ENCODE results near the gene C1QL4.

C1QL4 gene

GRCh38 chr12:49348781-49349180 lies 11.8 kb upstream of the C1QL4 start:
- TF ChIP-seq CTCF (IDR thresholded peaks at IDR 0.05; ENCODE audit: borderline replicate concordance, control extremely low read depth, extremely low read depth, insufficient read depth, missing control alignments), result no peak

GRCh38 chr12:49347311-49348193 lies 10.6 kb upstream of the C1QL4 start:
- peak; percentile 97 for TF ChIP-seq CTCF (IDR thresholded peaks at IDR 0.05; ENCODE audit: borderline replicate concordance, control extremely low read depth, extremely low read depth, insufficient read depth, missing control alignments)
- DNase-seq (ENCODE audit: low spot score), result peak; percentile 92
- in situ Hi-C loops (cut with MboI; ENCODE audit: low sequenced_read_pairs, unreplicated experiment), result no loop called here

More at GRCh38 chr12:49348781-49349180, 11.8 kb upstream of the C1QL4 start:
- in situ Hi-C loops (cut with MboI; ENCODE audit: low sequenced_read_pairs, unreplicated experiment), result no loop called here
- no peak for DNase-seq (ENCODE audit: low spot score)

- in situ Hi-C loops (cut with MboI; ENCODE audit: low sequenced_read_pairs, unreplicated experiment), result no loop called here
- DNase-seq (ENCODE audit: low spot score), result peak; percentile 80
Observed at GRCh38 chr12:49346659-49347310, 9.8 kb upstream of the C1QL4 start, which contains the start of gene DNAJC22. DNAJC22 (plus strand) TSS chr12:49346888; CDS start chr12:49348873, 1,985 bp downstream.

GRCh38 chr12:49345825-49346658 lies 9.1 kb upstream of the C1QL4 start:
- no peak for TF ChIP-seq CTCF (IDR thresholded peaks at IDR 0.05; ENCODE audit: borderline replicate concordance, control extremely low read depth, extremely low read depth, insufficient read depth, missing control alignments)

More at GRCh38 chr12:49346659-49347310, 9.8 kb upstream of the C1QL4 start, which contains the start of gene DNAJC22:
- no peak for TF ChIP-seq CTCF (IDR thresholded peaks at IDR 0.05; ENCODE audit: borderline replicate concordance, control extremely low read depth, extremely low read depth, insufficient read depth, missing control alignments)

GRCh38 chr12:49345051-49345824 lies 8.2 kb upstream of the C1QL4 start:
- peak; percentile 75 for DNase-seq (ENCODE audit: low spot score)
- in situ Hi-C loops (cut with MboI; ENCODE audit: low sequenced_read_pairs, unreplicated experiment), result no loop called here
- TF ChIP-seq CTCF (IDR thresholded peaks at IDR 0.05; ENCODE audit: borderline replicate concordance, control extremely low read depth, extremely low read depth, insufficient read depth, missing control alignments), result no peak

More at GRCh38 chr12:49345825-49346658, 9.1 kb upstream of the C1QL4 start:
- DNase-seq (ENCODE audit: low spot score), result peak; percentile 57
- in situ Hi-C loops (cut with MboI; ENCODE audit: low sequenced_read_pairs, unreplicated experiment), result no loop called here

All from GM13976 (cell line).